CD4-positive, alpha-beta T cell treated with Interleukin-10 for 1 hour (primary cell): ENCODE data around the gene DENND1A.
"Not testable (repeated sequence)": the region's sequence is repeated elsewhere in the genome, so short reads cannot be mapped to it uniquely, and the experiment has no call there.

Source experiments
- DNase-seq: peaks from one replicate; pipeline ENCODE4 v3.0.0-alpha.2; 2020

Gene DENND1A

DNA sequence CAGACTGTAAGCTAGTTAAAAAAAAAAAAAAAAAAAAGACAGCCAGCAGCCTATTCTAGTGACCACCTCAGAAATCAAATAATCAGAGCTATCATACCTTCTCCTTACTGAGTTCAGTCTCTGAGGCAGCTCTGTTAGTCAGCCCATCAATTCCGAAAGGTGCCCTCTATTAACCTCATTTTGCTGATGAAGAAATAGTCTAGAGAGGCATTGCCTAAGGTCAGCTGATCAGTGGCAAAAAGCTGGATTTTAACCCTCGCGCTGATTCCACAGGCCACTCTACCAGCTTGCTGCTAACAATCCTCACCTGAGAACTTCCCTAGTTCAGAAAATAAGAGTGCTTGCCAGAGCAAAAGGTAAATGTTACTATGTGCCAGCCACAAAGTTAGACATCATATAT, 172.0 kb downstream of the DENND1A start:
- no peak for DNase-seq

DNA sequence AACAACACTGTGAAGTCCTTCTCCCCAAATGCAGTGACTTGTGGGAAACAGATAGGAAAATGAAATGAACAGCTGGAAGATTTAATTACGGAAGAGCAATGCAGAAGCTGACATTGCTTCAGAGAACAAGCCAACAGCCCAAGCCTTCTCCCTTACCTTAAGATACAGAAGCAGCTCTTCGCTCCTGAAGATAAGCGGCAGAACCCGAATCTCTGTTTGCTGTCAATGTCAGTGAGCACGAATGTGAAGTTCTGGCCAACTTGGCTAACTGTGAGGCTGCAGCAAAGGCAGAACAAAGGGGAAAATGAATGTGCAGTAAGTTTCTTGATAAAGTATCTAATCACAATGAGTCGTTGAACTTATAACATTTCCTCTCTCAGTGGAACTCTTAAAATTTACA, 172.4 kb downstream of the DENND1A start:
- no peak for DNase-seq

- no peak for DNase-seq
Measured at GRCh38 chr9:123756484-123757106, 173.3 kb downstream of the DENND1A start.

- no peak for DNase-seq
Measured at GRCh38 chr9:123753669-123754258, 176.2 kb downstream of the DENND1A start.

DNA sequence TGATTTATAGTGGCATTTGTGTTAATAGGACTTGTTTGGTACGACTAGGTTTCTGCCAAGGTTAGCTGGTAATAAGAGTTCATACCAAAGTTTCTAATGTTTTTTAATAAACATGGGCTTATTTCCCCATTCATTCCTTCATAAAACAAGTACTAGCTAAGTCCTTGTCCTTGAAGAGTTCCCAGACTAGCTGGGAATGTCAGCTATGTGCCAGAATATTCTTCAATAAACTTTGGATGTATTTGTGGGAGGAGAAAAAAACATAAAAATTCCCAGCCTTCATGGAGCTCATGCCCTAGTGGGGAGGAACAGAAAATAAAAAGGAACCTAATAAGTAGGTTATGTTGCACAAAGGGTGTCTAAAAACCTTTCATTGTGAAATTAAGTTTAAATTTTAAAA, 176.9 kb downstream of the DENND1A start:
- no peak for DNase-seq

DNA sequence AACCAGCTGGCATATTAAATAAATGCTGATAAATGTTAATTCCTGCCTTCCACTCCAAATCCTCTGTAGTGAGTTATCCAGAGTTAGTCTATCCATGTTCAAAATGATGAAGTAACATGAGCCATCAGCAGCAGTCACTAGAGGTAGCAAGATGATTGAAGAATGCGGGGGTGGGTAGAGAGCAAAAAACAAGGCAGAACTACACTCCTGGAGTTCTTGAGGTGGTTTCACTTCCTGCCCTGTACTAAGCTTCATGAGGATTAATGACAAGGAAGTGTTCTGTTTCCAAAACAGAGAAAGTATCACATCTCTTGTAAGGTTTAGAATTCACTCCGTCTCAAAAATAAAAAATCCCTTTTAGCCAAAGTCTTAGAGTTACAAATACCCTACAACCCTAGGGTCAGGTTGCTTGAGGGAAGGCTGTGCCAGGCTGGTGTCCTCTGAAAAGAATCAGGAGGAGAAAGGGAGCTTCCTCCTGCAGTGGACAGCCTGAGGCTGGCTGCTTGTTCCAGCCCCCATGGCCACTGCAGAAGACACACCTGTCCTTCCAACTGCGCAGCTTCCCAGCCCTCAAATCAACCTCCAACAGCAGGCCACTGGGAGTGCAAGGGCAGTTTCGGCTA, 180.2 kb downstream of the DENND1A start:
- DNase-seq = no peak

DNA sequence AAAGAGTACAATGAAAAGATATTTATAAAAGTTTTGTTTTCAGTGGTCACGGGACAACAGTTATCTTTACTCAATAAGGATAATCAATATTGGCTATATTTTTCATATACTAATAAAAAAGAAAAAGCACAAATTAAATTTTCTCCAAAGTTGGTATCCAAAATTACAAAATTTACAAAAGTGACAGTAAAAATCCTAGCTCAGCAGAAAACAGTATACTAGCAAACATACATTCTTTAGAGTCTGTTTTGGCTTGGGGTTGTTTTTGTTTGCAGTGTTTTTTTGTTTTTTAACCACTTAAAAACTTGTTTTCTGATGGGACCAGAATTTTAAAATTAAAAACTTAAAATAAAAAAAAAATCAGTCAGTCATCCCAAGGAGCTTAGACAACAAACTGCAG, 183.2 kb downstream of the DENND1A start:
- no peak for DNase-seq

- DNase-seq = no peak
Measured at GRCh38 chr9:123745933-123746332, 184.0 kb downstream of the DENND1A start.

DNA sequence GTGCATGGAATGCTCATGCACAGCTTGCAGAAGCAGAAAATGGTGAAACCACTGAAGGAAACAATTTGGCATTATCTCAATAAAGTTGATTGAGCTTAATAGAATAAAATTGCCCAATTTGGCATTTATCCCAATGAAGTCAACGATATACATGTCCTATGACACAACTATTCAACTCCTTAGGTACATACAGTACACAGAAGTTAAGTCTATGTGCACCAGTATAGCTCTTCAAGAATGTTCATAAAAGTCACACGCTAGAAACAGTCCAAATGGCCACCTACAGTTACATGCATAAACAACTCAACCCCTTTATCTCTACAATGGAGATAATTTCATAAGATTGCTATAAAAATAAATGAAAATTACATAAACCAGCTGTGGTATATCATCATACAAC, 184.5 kb downstream of the DENND1A start:
- DNase-seq = no peak

- no peak for DNase-seq
Measured at GRCh38 chr9:123743737-123744136, 186.2 kb downstream of the DENND1A start.

DNA sequence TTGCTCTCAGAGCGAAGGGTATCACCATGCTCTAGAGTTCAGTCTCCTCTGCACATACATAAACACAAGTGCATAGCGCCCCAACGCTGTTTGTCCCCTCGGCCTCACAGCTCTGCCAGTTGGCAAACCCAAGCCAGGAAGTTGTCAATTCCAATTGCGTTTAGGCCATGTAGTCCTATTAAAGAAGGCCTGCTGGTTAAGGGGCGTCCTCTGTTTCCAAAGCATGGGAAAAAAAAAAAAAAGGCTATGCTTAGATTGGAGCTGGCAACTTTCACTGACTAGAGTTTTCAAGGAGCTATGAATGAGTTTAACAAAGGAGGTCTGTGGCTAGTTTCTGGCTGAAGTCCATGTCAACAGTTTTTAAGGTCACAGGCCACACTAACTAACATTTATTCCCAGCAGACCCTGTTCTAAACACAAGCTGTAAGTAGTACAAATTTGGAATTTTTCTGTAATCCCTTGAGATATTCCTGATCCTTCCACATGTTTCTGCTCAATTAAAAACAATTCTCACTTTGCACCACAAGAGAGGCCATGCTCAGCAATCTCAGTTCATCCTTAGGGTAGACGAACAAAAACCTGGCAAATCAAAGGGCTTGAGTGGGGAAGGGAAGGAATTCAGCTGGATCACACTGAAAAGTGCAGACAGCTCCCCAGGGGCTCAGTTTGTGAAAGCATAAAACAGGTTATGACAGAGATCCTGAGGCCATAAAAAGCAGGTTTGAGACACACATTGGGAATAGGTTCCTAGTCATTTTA, 187.7 kb downstream of the DENND1A start:
- DNase-seq = no peak

DNA sequence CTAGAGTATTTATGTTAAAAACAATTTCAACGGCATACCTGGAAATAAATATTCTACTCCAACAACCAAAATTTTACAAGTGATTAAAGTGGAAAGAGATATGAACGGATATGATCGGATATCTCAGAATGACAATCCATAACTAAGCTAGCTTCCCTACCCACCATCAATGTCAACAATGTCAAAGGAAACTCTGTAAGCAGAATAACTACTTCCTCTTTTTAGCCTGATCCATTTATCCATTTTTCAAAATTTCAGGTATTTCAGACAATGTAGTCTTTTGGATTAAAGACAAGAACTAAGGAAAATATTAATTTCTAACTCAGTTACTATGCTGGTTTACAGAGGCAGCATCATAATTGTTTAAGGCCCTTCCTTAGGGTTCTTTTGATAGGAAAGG, 188.7 kb downstream of the DENND1A start:
- DNase-seq = no peak

- no peak for DNase-seq
Measured at GRCh38 chr9:123739902-123740301, 190.0 kb downstream of the DENND1A start.

GRCh38 chr9:123739387-123739786, 190.5 kb downstream of the DENND1A start:
- DNase-seq = no peak

DNA sequence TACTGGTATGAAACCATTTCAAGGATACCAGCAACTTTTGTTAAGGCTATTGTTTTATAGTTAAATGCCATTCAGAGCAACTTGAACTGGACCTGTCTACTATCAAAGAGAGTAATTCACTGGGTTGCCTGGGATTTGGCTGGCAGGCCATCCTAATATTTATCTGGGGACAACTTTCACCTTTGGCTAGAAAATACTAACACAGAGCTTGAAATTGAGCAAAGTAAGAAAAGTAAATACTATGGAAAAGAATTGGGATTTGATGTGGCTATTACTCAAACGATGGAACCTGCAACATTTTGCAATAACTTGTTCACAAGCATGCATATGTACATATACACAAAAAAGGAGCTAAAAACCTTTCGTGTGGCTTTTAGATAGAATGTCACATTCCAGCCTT, 191.3 kb downstream of the DENND1A start:
- no peak for DNase-seq

- no peak for DNase-seq
Measured at GRCh38 chr9:123735376-123735775, 194.6 kb downstream of the DENND1A start.

GRCh38 chr9:123728571-123728970, 201.4 kb downstream of the DENND1A start:
- not testable (repeated sequence) for DNase-seq

- no peak for DNase-seq
Measured at GRCh38 chr9:123727332-123727731, 202.6 kb downstream of the DENND1A start.

DNA sequence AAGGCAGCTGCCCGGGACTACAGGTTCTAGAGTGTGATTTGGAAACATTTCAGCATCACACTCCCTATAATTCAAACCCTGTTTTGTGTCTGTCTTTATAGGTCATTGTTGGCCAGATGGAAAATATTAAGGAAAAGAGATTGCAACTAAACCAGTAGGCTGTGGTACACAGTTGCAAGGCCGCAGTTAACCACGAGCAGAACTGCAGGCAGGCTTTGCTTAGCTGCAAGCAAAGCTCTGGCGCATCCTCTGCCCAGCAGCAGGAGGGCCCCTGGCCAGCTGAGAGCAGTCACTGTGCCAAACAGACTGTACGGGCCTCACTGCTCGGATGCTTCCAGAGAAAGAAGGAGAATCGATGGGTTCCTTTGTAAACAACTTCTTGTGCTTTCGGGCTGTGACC, 204.5 kb downstream of the DENND1A start:
- no peak for DNase-seq

- DNase-seq = no peak
Measured at GRCh38 chr9:123724211-123724796, 205.6 kb downstream of the DENND1A start.

GRCh38 chr9:123723135-123723875, 206.6 kb downstream of the DENND1A start:
- DNase-seq = no peak

GRCh38 chr9:123722378-123722777, 207.5 kb downstream of the DENND1A start:
- no peak for DNase-seq

- no peak for DNase-seq
Measured at GRCh38 chr9:123718188-123718587, 211.7 kb downstream of the DENND1A start.
